Endothelial cell of umbilical vein (primary cell): ENCODE results near the gene PCMT1. TPM values are rescaled to one million over a fixed set of nuclear protein-coding genes. Genes with fewer than 3 reads are reported as not detected.

Experiments
- BruUV-seq: library from RNA; stranded (reverse); fragments of 400-500 nt; replicated peaks from 2 replicates; lab custom pipeline; 2021; lab: Mats Ljungman, UMichigan
- CTCF ChIA-PET: fragments of 300-600, 350-600 bp; sonication (Branson Sonifier 250); formaldehyde crosslinking; loops from one replicate; lab custom pipeline; 2021; ENCODE audit warnings: antibody characterized with exemption, inconsistent platforms; lab: Charles Lee
- POLR2A ChIA-PET: fragments of 300-600, 350-600 bp; sonication (Branson Sonifier 250); formaldehyde crosslinking; loops from one replicate; lab custom pipeline; 2021; ENCODE audit warnings: antibody characterized with exemption, inconsistent platforms; lab: Charles Lee
- DNase-seq: peaks from one replicate; pipeline ENCODE4 v3.0.0-alpha.2; 2011; ENCODE audit warnings: low read depth, low spot score
- FAIRE-seq: peaks from 2 replicates; lab custom pipeline; 2011; peaks lifted over from hg19 to GRCh38; lab: Jason Lieb, UNC
- H2AFZ ChIP-seq: 2 replicates; pipeline ENCODE4 v1.6.0; 2012; ENCODE audit warnings: low read depth, low read length, control low read depth, inconsistent platforms
- H3K27ac ChIP-seq: 2 replicates; pipeline ENCODE4 v1.5.1; 2011; ENCODE audit warnings: low read depth, mild to moderate bottlenecking, control low read depth, low read length, moderate library complexity; ENCODE audit not compliant: insufficient read depth
- H3K27me3 ChIP-seq, 2 experiments: 2 replicates each; pipeline versions ENCODE4 v1.6.0 to v1.6.1; 2011; ENCODE audit warnings: low read length in 2 of 2, mixed read lengths in 1 of 2; ENCODE audit not compliant: control insufficient read depth in 2 of 2, insufficient read depth in 2 of 2
- H3K36me3 ChIP-seq, 2 experiments: 2 replicates in 1 of 2; 3 replicates in 1 of 2; pipeline ENCODE4 v1.5.1; 2011; ENCODE audit warnings: low read length in 2 of 2, mild to moderate bottlenecking in 1 of 2, moderate library complexity in 1 of 2; ENCODE audit not compliant: control insufficient read depth in 2 of 2, insufficient read depth in 2 of 2; ENCODE audit errors: extremely low read depth in 1 of 2
- H3K4me1 ChIP-seq: 3 replicates; pipeline ENCODE4 v1.5.1; 2011; ENCODE audit warnings: mild to moderate bottlenecking, low read length; ENCODE audit not compliant: control insufficient read depth, insufficient read depth; ENCODE audit errors: extremely low read depth
- H3K4me2 ChIP-seq: 2 replicates; pipeline ENCODE4 v1.6.1; 2011; ENCODE audit warnings: low read length, control low read depth, mixed read lengths; ENCODE audit not compliant: insufficient read depth
- H3K4me3 ChIP-seq, 3 experiments: fragments of 200-600 bp in 1 of 3; sonication (generic), shearing (Covaris generic) in 1 of 3; replicated peaks in 1 of 3; 2 replicates each; pipeline ENCODE4 v1.5.1; 2011 to 2016; ENCODE audit warnings: control low read depth in 3 of 3, low read length in 3 of 3, mild to moderate bottlenecking in 2 of 3, inconsistent platforms in 1 of 3, low read depth in 1 of 3, moderate library complexity in 1 of 3; ENCODE audit not compliant: insufficient read depth in 1 of 3
- H3K79me2 ChIP-seq: 2 replicates; pipeline ENCODE4 v1.6.0; 2012; ENCODE audit warnings: low read length, inconsistent platforms; ENCODE audit not compliant: control insufficient read depth, insufficient read depth
- H3K9ac ChIP-seq: replicated peaks from 2 replicates; pipeline ENCODE3; 2011; ENCODE audit warnings: low read length, control low read depth; ENCODE audit not compliant: insufficient read depth; ENCODE audit errors: extremely low read depth
- H3K9me1 ChIP-seq: replicated peaks from 3 replicates; pipeline ENCODE4 v1.6.0; 2011; ENCODE audit warnings: mild to moderate bottlenecking, low read length; ENCODE audit not compliant: control insufficient read depth, insufficient read depth; ENCODE audit errors: extremely low read depth
- H3K9me3 ChIP-seq: replicated peaks from 2 replicates; pipeline ENCODE4 v1.5.1; 2012; ENCODE audit warnings: low read length, inconsistent platforms; ENCODE audit not compliant: control insufficient read depth, insufficient read depth
- H4K20me1 ChIP-seq: replicated peaks from 2 replicates; pipeline ENCODE3; 2011; ENCODE audit warnings: mild to moderate bottlenecking, low read length; ENCODE audit not compliant: control insufficient read depth, insufficient read depth; ENCODE audit errors: extremely low read depth
- EZH2 ChIP-seq: IDR thresholded peaks from 2 replicates; pipeline ENCODE4 v1.6.1; 2012; ENCODE audit warnings: borderline replicate concordance, low read depth, mild to moderate bottlenecking, moderate library complexity, low read length, inconsistent platforms; ENCODE audit not compliant: severe bottlenecking
- FOS ChIP-seq: IDR thresholded peaks from 2 replicates; pipeline ENCODE4 v1.6.1; 2011; ENCODE audit warnings: mild to moderate bottlenecking, low read length, moderate library complexity, borderline replicate concordance; ENCODE audit not compliant: insufficient read depth
- GATA2 ChIP-seq: IDR thresholded peaks from 2 replicates; pipeline ENCODE4 v1.7.0; 2011; ENCODE audit warnings: low read depth, mild to moderate bottlenecking, moderate library complexity, mixed read lengths, low read length; ENCODE audit not compliant: insufficient read length, insufficient read depth
- JUN ChIP-seq: IDR thresholded peaks from 2 replicates; pipeline ENCODE4 v1.6.1; 2011; ENCODE audit warnings: borderline replicate concordance, low read depth; ENCODE audit not compliant: insufficient read length, insufficient read depth
- MAX ChIP-seq: IDR thresholded peaks from 2 replicates; pipeline ENCODE4 v1.6.1; 2011; ENCODE audit not compliant: insufficient read depth, insufficient read length
- MYC ChIP-seq: IDR thresholded peaks from one replicate; pipeline ENCODE4 v1.6.1; 2011; ENCODE audit warnings: mild to moderate bottlenecking, low read depth, low read length
- POLR2A ChIP-seq: IDR thresholded peaks from 2 replicates; pipeline ENCODE4 v1.6.1; 2012; ENCODE audit warnings: low read depth, mild to moderate bottlenecking, control low read depth, low read length
- POLR2AphosphoS5 ChIP-seq: IDR thresholded peaks from 2 replicates; pipeline ENCODE4 v1.6.1; 2012; ENCODE audit warnings: low read depth, mild to moderate bottlenecking, control low read depth, low read length, moderate library complexity; ENCODE audit not compliant: insufficient read depth
- dilution Hi-C: fragments of 300-500 bp; cut with MboI; formaldehyde crosslinking; loops from one replicate; pipeline ENCODE4 v1.15.0; 2019; ENCODE audit warnings: low sequenced_read_pairs; ENCODE audit not compliant: extremely low pct_ligation_motif_present
- intact Hi-C: fragments of 100-400 bp; cut with micrococcal nuclease; formaldehyde crosslinking; loops from one replicate; pipeline ENCODE4 v1.10.0; 2022
- polyA plus RNA-seq, 4 experiments: library from polyadenylated mRNA; depleted of rRNA in 3 of 4; stranded (reverse) in 3 of 4; unstranded in 1 of 4; fragments of >200 nt; gene quantifications; 2 replicates each; pipeline versions ENCODE4 v1.2.1 to v1.2.3, GENCODE V29; 2011 to 2012; ENCODE audit warnings: missing spikeins in 1 of 4
- total RNA-seq: library from RNA; stranded (reverse); gene quantifications from 2 replicates; pipeline ENCODE4 v1.2.3, GENCODE V29; 2021
- TF ChIP-seq, protein P1 (sequence below), 2 donors: IDR thresholded peaks; 1 replicate in 1 of 2; 2 replicates in 1 of 2; pipeline ENCODE4 v1.5.1; 2011; ENCODE audit warnings: low read length in 2 of 2, mild to moderate bottlenecking in 2 of 2, moderate library complexity in 2 of 2, control low read depth in 1 of 2, inconsistent platforms in 1 of 2, low read depth in 1 of 2; ENCODE audit not compliant: insufficient read depth in 1 of 2; ENCODE audit errors: extremely low read depth in 1 of 2

PCMT1 gene
- total and polyA plus RNA-seq, 2 donors (not counting 3 experiments of a cell fraction or from before 2014, with no cell fraction given), result 95.0 to 102 TPM

DNA sequence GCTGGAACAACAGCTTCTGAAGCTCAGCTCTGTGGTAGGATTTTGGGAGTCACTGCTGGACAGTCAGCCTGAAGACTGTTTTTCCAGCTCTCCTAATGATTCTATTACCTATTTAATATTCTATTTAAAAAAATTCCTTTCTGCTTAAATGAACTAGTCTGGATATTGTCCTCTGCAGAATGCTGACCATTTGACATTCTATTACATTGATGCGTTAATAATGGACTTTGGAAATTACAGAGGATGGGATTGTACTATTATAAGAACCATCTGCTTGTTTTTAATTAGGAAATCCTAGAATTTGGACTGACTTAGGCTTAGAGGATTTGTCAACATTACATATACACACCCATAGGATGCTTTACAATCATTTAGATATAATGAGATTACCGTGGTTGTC is 94.9 kb downstream of the PCMT1 start:
- H2AFZ ChIP-seq, result no peak overlapping the region
- BruUV-seq, result no TSS peak
- peaks cover 0 to 3% of the 10 kb centered on the region in 2 experiments for H3K36me3 ChIP-seq
- DNase-seq, result no peak
- no peaks in the 10 kb centered on the region for H4K20me1 ChIP-seq
- dilution Hi-C loops (no loop called here), intact Hi-C loops (no loop called here)
- FAIRE-seq, result no peak
- H3K9ac ChIP-seq, result no peak overlapping the region
- CTCF ChIA-PET, result no interaction called here
- no peak overlapping the region for H3K27ac ChIP-seq
- no peaks in the 10 kb centered on the region for H3K79me2 ChIP-seq
- TF ChIP-seq POLR2A, result no peak
- no peak for TF ChIP-seq GATA2
- TF ChIP-seq, protein P1, sequence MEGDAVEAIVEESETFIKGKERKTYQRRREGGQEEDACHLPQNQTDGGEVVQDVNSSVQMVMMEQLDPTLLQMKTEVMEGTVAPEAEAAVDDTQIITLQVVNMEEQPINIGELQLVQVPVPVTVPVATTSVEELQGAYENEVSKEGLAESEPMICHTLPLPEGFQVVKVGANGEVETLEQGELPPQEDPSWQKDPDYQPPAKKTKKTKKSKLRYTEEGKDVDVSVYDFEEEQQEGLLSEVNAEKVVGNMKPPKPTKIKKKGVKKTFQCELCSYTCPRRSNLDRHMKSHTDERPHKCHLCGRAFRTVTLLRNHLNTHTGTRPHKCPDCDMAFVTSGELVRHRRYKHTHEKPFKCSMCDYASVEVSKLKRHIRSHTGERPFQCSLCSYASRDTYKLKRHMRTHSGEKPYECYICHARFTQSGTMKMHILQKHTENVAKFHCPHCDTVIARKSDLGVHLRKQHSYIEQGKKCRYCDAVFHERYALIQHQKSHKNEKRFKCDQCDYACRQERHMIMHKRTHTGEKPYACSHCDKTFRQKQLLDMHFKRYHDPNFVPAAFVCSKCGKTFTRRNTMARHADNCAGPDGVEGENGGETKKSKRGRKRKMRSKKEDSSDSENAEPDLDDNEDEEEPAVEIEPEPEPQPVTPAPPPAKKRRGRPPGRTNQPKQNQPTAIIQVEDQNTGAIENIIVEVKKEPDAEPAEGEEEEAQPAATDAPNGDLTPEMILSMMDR (IDR thresholded peaks at IDR 0.05; ENCODE audit: extremely low read depth in 1 of 2, insufficient read depth in 1 of 2, low read depth in 1 of 2, low read length in 2 of 2), result no peak
- TF ChIP-seq MAX, result no peak
- TF ChIP-seq POLR2AphosphoS5, result no peak
- TF ChIP-seq FOS, result no peak
- TF ChIP-seq MYC, result no peak
- no peak for TF ChIP-seq EZH2
- no peak for TF ChIP-seq JUN
- no peak overlapping the region for H3K4me3 ChIP-seq
- no peaks in the 10 kb centered on the region for H3K9me3 ChIP-seq
- POLR2A ChIA-PET, result no interaction called here
- H3K9me1 ChIP-seq, result no peaks in the 10 kb centered on the region
- H3K4me1 ChIP-seq, result peaks cover 15% of the 10 kb centered on the region
- H3K27me3 ChIP-seq, result no peaks in the 10 kb centered on the region
- no peak overlapping the region for H3K4me2 ChIP-seq
